PFSK-1 (cell line): ENCODE results near the gene TRAPPC12.

Experiments used
- FOXP2 ChIP-seq: optimal IDR thresholded peaks from 2 replicates; pipeline ENCODE3; 2011; ENCODE audit warnings: borderline replicate concordance, control low read depth, inconsistent platforms; ENCODE audit not compliant: insufficient read depth; ENCODE audit errors: extremely low read length, extremely low read depth
- POLR2AphosphoS5 ChIP-seq: IDR thresholded peaks from 2 replicates; pipeline ENCODE4 v1.6.1; 2012; ENCODE audit warnings: low read depth, mild to moderate bottlenecking, control low read depth, low read length, moderate library complexity
- REST ChIP-seq, 2 experiments: IDR thresholded peaks; 2 replicates each; pipeline versions ENCODE4 v1.6.1 to v1.8.0; 2011 to 2012; ENCODE audit warnings: low read depth in 2 of 2, low read length in 2 of 2, control low read depth in 1 of 2, inconsistent platforms in 1 of 2, mild to moderate bottlenecking in 1 of 2, moderate library complexity in 1 of 2; ENCODE audit not compliant: insufficient read depth in 1 of 2
- SIN3A ChIP-seq: IDR thresholded peaks from 2 replicates; pipeline ENCODE4 v1.6.1; 2012; ENCODE audit warnings: mild to moderate bottlenecking, low read length, moderate library complexity, borderline replicate concordance; ENCODE audit not compliant: insufficient read depth
- TAF1 ChIP-seq: IDR thresholded peaks from 2 replicates; pipeline ENCODE4 v1.6.1; 2012; ENCODE audit warnings: low read length, control low read depth, borderline replicate concordance; ENCODE audit not compliant: insufficient read depth

Gene TRAPPC12

GRCh38 chr2:3480352-3481010 lies 101.0 kb downstream of the TRAPPC12 start:
- TF ChIP-seq POLR2AphosphoS5, result no peak
- TF ChIP-seq SIN3A, result no peak
- TF ChIP-seq FOXP2, result no peak
- TF ChIP-seq REST (IDR thresholded peaks at IDR 0.05; ENCODE audit: insufficient read depth in 1 of 2, low read depth in 2 of 2, low read length in 2 of 2), result no peak
- TF ChIP-seq TAF1, result no peak

GRCh38 chr2:3481011-3481400 lies 101.5 kb downstream of the TRAPPC12 start:
- TF ChIP-seq FOXP2 (no peak), REST (IDR thresholded peaks at IDR 0.05; ENCODE audit: insufficient read depth in 1 of 2, low read depth in 2 of 2, low read length in 2 of 2) (no peak), TAF1 (no peak), POLR2AphosphoS5 (no peak)

- TF ChIP-seq TAF1 (no peak), SIN3A (no peak), REST (IDR thresholded peaks at IDR 0.05; ENCODE audit: insufficient read depth in 1 of 2, low read depth in 2 of 2, low read length in 2 of 2) (no peak), FOXP2 (no peak), POLR2AphosphoS5 (no peak)
Observed at GRCh38 chr2:3481736-3482362, 102.4 kb downstream of the TRAPPC12 start.

DNA sequence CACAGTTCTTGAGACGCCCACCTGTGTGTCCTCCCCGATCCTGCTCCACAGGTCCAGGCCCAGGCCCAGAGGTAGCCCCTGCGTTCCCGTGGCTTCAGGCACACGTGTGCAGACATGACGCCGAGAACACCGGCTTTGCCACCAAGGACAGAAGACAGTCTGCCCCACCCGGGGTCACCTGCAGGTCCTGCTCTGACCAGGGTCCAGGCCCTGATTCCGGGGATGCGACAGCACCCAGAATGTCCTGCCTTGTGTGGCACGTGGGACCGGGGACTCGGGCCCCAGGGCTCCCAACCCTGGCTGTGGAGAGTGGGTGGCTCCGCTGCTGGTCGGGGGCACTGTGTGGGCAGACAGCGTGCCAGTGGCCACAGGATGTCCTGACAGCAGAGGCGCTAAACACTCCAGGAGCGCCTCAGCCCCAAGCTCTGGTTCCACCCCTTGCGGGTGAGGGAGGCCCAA lies 102.9 kb downstream of the TRAPPC12 start:
- no peak for TF ChIP-seq TAF1
- TF ChIP-seq SIN3A, result no peak
- TF ChIP-seq REST (IDR thresholded peaks at IDR 0.05; ENCODE audit: insufficient read depth in 1 of 2, low read depth in 2 of 2, low read length in 2 of 2), result no peak
- no peak for TF ChIP-seq FOXP2
- TF ChIP-seq POLR2AphosphoS5, result no peak
